Adrenal gland (tissue), 12 donors: ENCODE measurements around the gene FASTK. TPM values are rescaled to one million over a fixed set of nuclear protein-coding genes. Genes with fewer than 3 reads are reported as not detected.

ENCODE experiments used
- DNase-seq, 7 donors: peaks; one replicate each; pipeline ENCODE4 v3.0.0-alpha.2; 2019 to 2020
- H3K27ac ChIP-seq, 5 donors: fragments of 200-600 bp; sonication (generic) in 4 of 5; 1 replicate in 3 of 5; 2 replicates in 2 of 5; pipeline versions ENCODE4 v1.5.1 to v1.8.0; 2016 to 2020; ENCODE audit warnings: mild to moderate bottlenecking in 1 of 5
- H3K27me3 ChIP-seq: fragments of 200-600 bp; 2 replicates; pipeline ENCODE4 v1.8.0; 2021
- H3K36me3 ChIP-seq, 2 donors: fragments of 200-600 bp; replicated peaks in 1 of 2; 1 replicate in 1 of 2; 2 replicates in 1 of 2; pipeline versions ENCODE4 v1.5.1 to v1.8.0; 2018 to 2022
- H3K4me1 ChIP-seq, 2 donors: fragments of 200-600 bp; replicated peaks in 1 of 2; 1 replicate in 1 of 2; 2 replicates in 1 of 2; pipeline versions ENCODE4 v1.5.1 to v1.8.0; 2018 to 2021
- H3K4me3 ChIP-seq, 4 donors: fragments of 200-600 bp; sonication (generic) in 3 of 4; one replicate each; pipeline ENCODE4 v1.5.1; 2016 to 2018
- H3K9me3 ChIP-seq, 3 donors: fragments of 200-600 bp; sonication (generic) in 1 of 3; replicated peaks in 1 of 3; 1 replicate in 2 of 3; 2 replicates in 1 of 3; pipeline versions ENCODE4 v1.5.1 to v1.8.0; 2016 to 2021
- POLR2A ChIP-seq, 2 donors: fragments of 450-650 bp; IDR thresholded peaks; one replicate each; pipeline ENCODE4 v1.6.1; 2017; ENCODE audit warnings: antibody characterized with exemption in 2 of 2, mild to moderate bottlenecking in 2 of 2, moderate library complexity in 1 of 2
- WGBS, 4 donors: extraction: QIAGEN DNeasy Blood & Tissue Kit in 2 of 4; methylation state at CpG; one replicate each; pipeline versions ENCODE4 v1.1.5 to v1.1.7; 2013 to 2017; 5-methylcytosine and 5-hydroxymethylcytosine counted together
- intact Hi-C, 2 donors: fragments of 100-400 bp; cut with DNase I; formaldehyde crosslinking; loops; one replicate each; pipeline versions ENCODE4 v1.14.1 to v1.15.0; 2022 to 2023
- polyA plus RNA-seq, 3 donors: library from polyadenylated mRNA; stranded (reverse); fragments of 200-250 nt in 2 of 3; fragments of 350-450 nt in 1 of 3; fragmentation: Illumina TruSeq in 1 of 3; extraction: RNeasy Lipid Tissue Mini Kit (QIAGEN cat#74804) in 1 of 3; gene quantifications; one replicate each; pipeline ENCODE4 v1.2.3, GENCODE V29; 2013 to 2014
- total RNA-seq, 9 donors: library from RNA; depleted of rRNA in 4 of 9; stranded (reverse); fragments of >200 nt in 4 of 9; fragments of 120-200 nt in 1 of 9; fragmentation: NEBNext Ultra II Directional in 1 of 9; extraction: Animal tissue kit (Norgen Biotek cat#: 25700) in 1 of 9; gene quantifications; one replicate each; pipeline versions ENCODE4 v1.1.0 to v1.2.4, GENCODE V29; 2013 to 2023
- TF ChIP-seq, protein P1 (sequence below), 6 experiments: fragments of 450-650 bp in 4 of 6; fragments of 200-600 bp in 2 of 6; sonication (generic) in 1 of 6; IDR thresholded peaks; 1 replicate in 5 of 6; 2 replicates in 1 of 6; pipeline versions ENCODE4 v1.5.1 to v1.8.0; 2016 to 2021; ENCODE audit warnings: antibody characterized with exemption in 6 of 6, mild to moderate bottlenecking in 2 of 6, moderate library complexity in 1 of 6
- donor health status: healthy with polysubstance abuse.
- donor health status: Bipolar disorder and iron deficiency.
- donor health status: DM: yes; HTN: yes; CAD: no.
- donor health status: DM: no; HTN: no; CAD: no.
- donor health status: DM: no; HTN: no; CAD: no.
- donor health status: DM: yes; HTN: yes; CAD: no.

The FASTK gene
- total and polyA plus RNA-seq, 12 donors: 21.4 to 516 (median 85.8) TPM

DNA sequence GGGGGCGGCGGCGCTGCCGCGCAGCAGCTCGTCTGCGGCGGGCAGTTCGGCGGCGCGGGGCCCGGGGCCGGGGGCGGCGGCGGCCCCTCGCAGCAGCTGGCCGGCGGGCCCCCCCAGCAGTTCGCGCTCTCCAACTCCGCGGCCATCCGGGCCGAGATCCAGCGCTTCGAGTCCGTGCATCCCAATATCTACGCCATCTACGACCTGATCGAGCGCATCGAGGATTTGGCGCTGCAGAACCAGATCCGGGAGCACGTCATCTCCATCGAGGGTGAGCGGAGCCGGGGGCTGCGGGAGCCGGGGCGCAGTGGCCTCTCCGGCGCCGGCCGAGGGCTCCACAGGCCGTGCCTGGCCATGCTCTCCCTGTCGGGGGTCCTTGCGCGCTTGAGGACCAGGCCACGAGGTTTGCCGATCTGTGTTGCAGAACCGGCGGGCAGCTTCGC is 6.2 kb upstream of the FASTK start:
- H3K9me3 ChIP-seq: no peaks in the 10 kb centered on the region
- H3K27ac ChIP-seq: peak overlapping the region; percentile 21 to 94 (median 76)
- intact Hi-C loops: no loop called here
- no peaks in the 10 kb centered on the region for H3K36me3 ChIP-seq
- TF ChIP-seq, protein P1, sequence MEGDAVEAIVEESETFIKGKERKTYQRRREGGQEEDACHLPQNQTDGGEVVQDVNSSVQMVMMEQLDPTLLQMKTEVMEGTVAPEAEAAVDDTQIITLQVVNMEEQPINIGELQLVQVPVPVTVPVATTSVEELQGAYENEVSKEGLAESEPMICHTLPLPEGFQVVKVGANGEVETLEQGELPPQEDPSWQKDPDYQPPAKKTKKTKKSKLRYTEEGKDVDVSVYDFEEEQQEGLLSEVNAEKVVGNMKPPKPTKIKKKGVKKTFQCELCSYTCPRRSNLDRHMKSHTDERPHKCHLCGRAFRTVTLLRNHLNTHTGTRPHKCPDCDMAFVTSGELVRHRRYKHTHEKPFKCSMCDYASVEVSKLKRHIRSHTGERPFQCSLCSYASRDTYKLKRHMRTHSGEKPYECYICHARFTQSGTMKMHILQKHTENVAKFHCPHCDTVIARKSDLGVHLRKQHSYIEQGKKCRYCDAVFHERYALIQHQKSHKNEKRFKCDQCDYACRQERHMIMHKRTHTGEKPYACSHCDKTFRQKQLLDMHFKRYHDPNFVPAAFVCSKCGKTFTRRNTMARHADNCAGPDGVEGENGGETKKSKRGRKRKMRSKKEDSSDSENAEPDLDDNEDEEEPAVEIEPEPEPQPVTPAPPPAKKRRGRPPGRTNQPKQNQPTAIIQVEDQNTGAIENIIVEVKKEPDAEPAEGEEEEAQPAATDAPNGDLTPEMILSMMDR (IDR thresholded peaks at IDR 0.05): no peak
- TF ChIP-seq POLR2A (IDR thresholded peaks at IDR 0.05): no peak
- no peaks in the 10 kb centered on the region for H3K27me3 ChIP-seq
- H3K4me3 ChIP-seq: peak overlapping the region; percentile 29 to 85 (median 51)
- 0% methylated on average over 41 to 43 of the region's 56 CpGs; no CpG with 5 or more reads in 2 of the 4 donors for WGBS, 4 donors
- peaks cover 37 to 70% of the 10 kb centered on the region in 2 donors for H3K4me1 ChIP-seq
- peak in 5 of 7 donors; percentile 45 to 73 (median 52) for DNase-seq

DNA sequence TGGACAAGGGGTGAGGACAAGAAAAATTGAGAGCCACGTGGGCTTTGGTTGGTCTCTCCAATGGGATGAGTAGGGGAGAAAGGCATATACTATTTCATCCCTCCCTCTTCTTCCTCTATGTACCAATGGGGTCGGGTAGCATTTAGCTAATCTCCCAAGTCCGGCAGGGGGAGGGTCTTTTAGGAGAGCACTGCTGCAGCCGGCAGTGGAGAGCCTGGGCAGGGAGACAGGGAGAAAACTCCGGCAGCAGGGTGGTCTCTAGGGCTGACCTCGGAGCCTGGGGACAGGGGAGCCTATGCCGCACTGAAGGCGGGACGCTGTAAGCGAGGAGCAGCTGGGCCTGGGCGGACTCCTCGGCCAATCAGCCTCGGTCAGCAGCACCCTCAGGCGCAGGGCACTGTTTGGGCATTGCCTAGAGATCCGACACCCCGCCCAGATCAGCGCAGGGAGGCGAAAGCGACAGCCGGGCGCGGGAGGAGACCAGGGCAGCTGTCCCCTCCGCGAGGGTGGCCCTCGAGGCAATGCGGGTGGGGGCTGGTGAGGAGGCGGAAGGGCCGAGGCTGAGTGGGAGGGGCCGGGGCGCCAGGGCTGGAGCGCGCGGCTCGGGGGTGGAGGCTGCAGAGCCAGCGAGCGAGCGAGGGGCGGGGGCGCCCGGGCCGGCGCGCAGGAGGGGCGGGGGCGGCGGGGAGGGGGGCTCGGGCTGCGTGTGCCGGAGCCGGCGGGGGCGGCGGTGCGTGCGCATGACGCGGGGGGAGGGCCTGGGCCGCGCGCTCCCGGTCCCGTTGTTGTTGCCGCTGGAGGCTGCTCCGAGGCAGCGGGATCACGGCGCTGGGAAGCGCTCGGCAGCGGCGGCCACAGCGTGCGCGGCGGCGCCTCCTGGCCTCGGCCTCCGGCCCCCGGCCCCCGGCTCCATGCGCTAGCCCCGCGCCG is 5.3 kb upstream of the FASTK start, which contains the start of gene AGAP3:
AGAP3 (plus strand) TSS at position 785 of the 930 bp plus-strand sequence. CDS start 267 bp downstream, outside the sequence.
- Histone ChIP-seq H3K27me3 (no peaks in the 10 kb centered on the region), H3K4me3 (peak within 1 kb of the TSS; percentile 29 to 85 (median 51)), H3K9me3 (no peaks in the 10 kb centered on the region), H3K27ac (peak within 1 kb of the TSS; percentile 75 to 95 (median 79)), H3K4me1 (peaks cover 46 to 71% of the 10 kb centered on the region in 2 donors), H3K36me3 (no peaks in the 10 kb centered on the region)
- DNase-seq: peak; percentile 91 to 95 (median 91)
- 0 to 1% (median 0%) methylated on average over 6 to 80 of the region's 84 CpGs for WGBS, 4 donors
- TF ChIP-seq POLR2A (IDR thresholded peaks at IDR 0.05): peak; percentile 40 to 85
- TF ChIP-seq, protein P1 (IDR thresholded peaks at IDR 0.05): peak in 1 of 6 experiments; percentile 4
- intact Hi-C loops: no loop called here

DNA sequence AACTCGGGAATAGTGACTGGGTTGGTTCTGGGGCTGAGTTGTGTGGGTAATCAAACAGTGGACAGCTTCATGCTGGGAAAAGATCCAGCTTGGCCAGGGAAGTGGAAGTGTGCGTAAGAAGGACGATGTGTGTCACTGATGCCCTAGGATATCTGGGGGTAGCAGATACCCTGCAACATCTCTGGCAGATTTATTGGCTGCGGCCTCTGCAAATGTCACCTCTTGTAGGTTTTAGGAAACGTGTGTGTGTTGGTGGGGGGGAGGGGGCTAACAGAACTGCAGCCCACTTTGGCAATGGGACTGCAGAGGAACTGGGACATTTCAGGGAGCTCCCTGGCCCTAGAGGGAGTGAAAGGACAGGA is 4.7 kb upstream of the FASTK start:
- peaks cover 47 to 67% of the 10 kb centered on the region in 2 donors for H3K4me1 ChIP-seq
- no peak overlapping the region for H3K4me3 ChIP-seq
- intact Hi-C loops: no loop called here
- WGBS, 4 donors: 17 to 25% (median 20%) methylated on average over 5 of the region's 5 CpGs
- no peaks in the 10 kb centered on the region for H3K27me3 ChIP-seq
- peak in 4 of 7 donors; percentile 46 to 77 (median 60) for DNase-seq
- H3K36me3 ChIP-seq: no peaks in the 10 kb centered on the region
- TF ChIP-seq, protein P1 (IDR thresholded peaks at IDR 0.05): no peak
- TF ChIP-seq POLR2A (IDR thresholded peaks at IDR 0.05): no peak
- H3K9me3 ChIP-seq: no peaks in the 10 kb centered on the region
- peak overlapping the region; percentile 70 to 95 (median 79) for H3K27ac ChIP-seq

DNA sequence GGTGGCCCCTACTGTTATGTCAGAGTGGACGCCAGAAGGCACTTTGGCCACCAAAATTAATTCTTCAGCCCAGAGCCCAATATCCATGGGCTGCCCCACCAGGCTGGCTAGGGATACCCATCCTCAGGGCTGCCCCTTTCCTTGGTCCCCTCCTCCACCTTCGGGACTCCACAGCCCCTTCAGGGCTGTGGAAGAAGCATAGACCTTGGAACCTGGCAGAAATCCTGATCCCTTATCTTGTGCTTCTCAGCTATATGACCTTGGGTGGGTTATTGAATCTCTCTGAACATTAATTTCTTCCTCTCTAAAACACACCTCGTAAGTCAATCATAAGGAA is 3.2 kb upstream of the FASTK start:
- 12 to 28% (median 16%) methylated on average over 2 to 3 of the region's 3 CpGs for WGBS, 4 donors
- TF ChIP-seq POLR2A (IDR thresholded peaks at IDR 0.05): no peak
- TF ChIP-seq, protein P1 (IDR thresholded peaks at IDR 0.05): no peak
- no peaks in the 10 kb centered on the region for H3K9me3 ChIP-seq
- no peak for DNase-seq
- no peaks in the 10 kb centered on the region for H3K27me3 ChIP-seq
- H3K27ac ChIP-seq: peak overlapping the region in 2 of 5 donors; percentile 90 to 96
- H3K4me1 ChIP-seq: peaks cover 52 to 63% of the 10 kb centered on the region in 2 donors
- no peaks in the 10 kb centered on the region for H3K36me3 ChIP-seq
- intact Hi-C loops: no loop called here
- peak overlapping the region in 2 of 4 donors; percentile 62 to 97 for H3K4me3 ChIP-seq
